Vagina (tissue), 2 donors: ENCODE data around the gene HLA-C. TPM values are rescaled to one million over a fixed set of nuclear protein-coding genes. Genes with fewer than 3 reads are reported as not detected.
"Not testable (repeated sequence)": the region's sequence is repeated elsewhere in the genome, so short reads cannot be mapped to it uniquely, and the experiment has no call there.

Experiments used
- DNase-seq, 2 donors: peaks; one replicate each; pipeline ENCODE4 v3.0.0-alpha.2; 2017; ENCODE audit errors: extremely low spot score in 2 of 2
- H3K27ac ChIP-seq: fragments of 200-600 bp; sonication (generic); one replicate; pipeline ENCODE4 v1.5.1; 2019
- H3K27me3 ChIP-seq: fragments of 200-600 bp; sonication (generic); one replicate; pipeline ENCODE4 v1.5.1; 2019
- H3K36me3 ChIP-seq, 2 donors: fragments of 200-600 bp; sonication (generic); one replicate each; pipeline ENCODE4 v1.5.1; 2017 to 2019
- H3K4me1 ChIP-seq: fragments of 200-600 bp; sonication (generic); one replicate; pipeline ENCODE4 v1.5.1; 2019
- H3K4me3 ChIP-seq, 2 donors: fragments of 200-600 bp; sonication (generic); 1 replicate in 1 of 2; 2 replicates in 1 of 2; pipeline ENCODE4 v1.5.1; 2016 to 2019
- H3K9me3 ChIP-seq: fragments of 200-600 bp; sonication (generic); one replicate; pipeline ENCODE4 v1.5.1; 2019
- CTCF ChIP-seq, 3 experiments: fragments of 450-650 bp in 2 of 3; fragments of 200-600 bp in 1 of 3; sonication (generic) in 1 of 3; IDR thresholded peaks; one replicate each; pipeline ENCODE4 v1.5.1; 2017 to 2019; ENCODE audit warnings: antibody characterized with exemption in 3 of 3, mild to moderate bottlenecking in 2 of 3, moderate library complexity in 2 of 3
- POLR2A ChIP-seq, 2 donors: fragments of 450-650 bp; IDR thresholded peaks; one replicate each; pipeline ENCODE4 v1.6.1; 2017; ENCODE audit warnings: antibody characterized with exemption in 2 of 2, mild to moderate bottlenecking in 2 of 2, moderate library complexity in 2 of 2
- POLR2AphosphoS5 ChIP-seq, 2 donors: sonication (generic); formaldehyde crosslinking; IDR thresholded peaks; one replicate each; pipeline ENCODE4 v1.9.0; 2017; ENCODE audit warnings: antibody characterized with exemption in 2 of 2, mild to moderate bottlenecking in 2 of 2, low read depth in 1 of 2; ENCODE audit not compliant: insufficient read depth in 1 of 2
- intact Hi-C: fragments of 100-400 bp; cut with DNase I; formaldehyde crosslinking; loops from one replicate; pipeline ENCODE4 v1.15.1; 2023
- total RNA-seq: library from RNA; depleted of rRNA; stranded (reverse); fragments of >200 nt; gene quantifications from one replicate; pipeline ENCODE4 v1.2.3, GENCODE V29; 2016

The HLA-C gene
- total RNA-seq, 1 donor from 2014 or later = 639 TPM

GRCh38 chr6:31287619-31288018 is 15.7 kb upstream of the HLA-C start:
- H3K4me1 ChIP-seq = no peaks in the 10 kb centered on the region
- H3K9me3 ChIP-seq = no peaks in the 10 kb centered on the region
- H3K36me3 ChIP-seq = no peaks in the 10 kb centered on the region
- no peak overlapping the region for H3K4me3 ChIP-seq
- TF ChIP-seq POLR2A (IDR thresholded peaks at IDR 0.05) = no peak
- TF ChIP-seq POLR2AphosphoS5 (IDR thresholded peaks at IDR 0.05; ENCODE audit: insufficient read depth in 1 of 2, low read depth in 1 of 2) = no peak
- no peak for TF ChIP-seq CTCF (IDR thresholded peaks at IDR 0.05)
- H3K27ac ChIP-seq = no peak overlapping the region
- no peaks in the 10 kb centered on the region for H3K27me3 ChIP-seq
- DNase-seq = no peak
- intact Hi-C loops = no loop called here

DNA sequence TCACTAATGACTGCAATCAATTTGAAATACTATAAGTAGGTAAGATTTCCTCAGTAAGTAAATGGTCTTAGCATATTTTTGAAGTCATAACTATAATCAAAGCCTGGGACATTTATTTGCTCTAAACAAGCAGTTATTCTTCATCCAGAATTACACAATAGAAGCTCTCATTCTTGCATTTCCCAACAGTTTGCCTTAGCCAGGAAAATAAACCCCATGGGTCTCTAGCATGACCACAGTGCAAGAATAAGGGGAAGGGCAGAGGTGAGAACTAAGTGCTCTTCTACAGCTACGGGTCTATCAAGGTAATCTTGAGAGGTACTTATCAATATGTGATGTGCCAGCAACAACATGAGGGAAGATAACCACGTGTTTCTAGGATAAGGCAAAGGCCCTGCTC is 14.1 kb upstream of the HLA-C start:
- Histone ChIP-seq H3K36me3 (no peaks in the 10 kb centered on the region), H3K4me3 (no peak overlapping the region), H3K27ac (no peak overlapping the region), H3K9me3 (no peaks in the 10 kb centered on the region), H3K4me1 (no peaks in the 10 kb centered on the region), H3K27me3 (no peaks in the 10 kb centered on the region)
- intact Hi-C loops = no loop called here
- DNase-seq = no peak
- TF ChIP-seq POLR2AphosphoS5 (IDR thresholded peaks at IDR 0.05; ENCODE audit: insufficient read depth in 1 of 2, low read depth in 1 of 2) (no peak), CTCF (IDR thresholded peaks at IDR 0.05) (no peak), POLR2A (IDR thresholded peaks at IDR 0.05) (no peak)

GRCh38 chr6:31285486-31285885 is 13.6 kb upstream of the HLA-C start:
- intact Hi-C loops = no loop called here
- Histone ChIP-seq H3K27ac (no peak overlapping the region), H3K4me3 (no peak overlapping the region), H3K4me1 (no peaks in the 10 kb centered on the region), H3K36me3 (no peaks in the 10 kb centered on the region), H3K27me3 (no peaks in the 10 kb centered on the region), H3K9me3 (no peaks in the 10 kb centered on the region)
- no peak for DNase-seq
- TF ChIP-seq POLR2A (IDR thresholded peaks at IDR 0.05) (no peak), POLR2AphosphoS5 (IDR thresholded peaks at IDR 0.05; ENCODE audit: insufficient read depth in 1 of 2, low read depth in 1 of 2) (no peak), CTCF (IDR thresholded peaks at IDR 0.05) (no peak)

GRCh38 chr6:31279647-31280046 is 7.8 kb upstream of the HLA-C start:
- H3K27ac ChIP-seq, H3K36me3 ChIP-seq, H3K27me3 ChIP-seq, H3K9me3 ChIP-seq, DNase-seq, H3K4me1 ChIP-seq, intact Hi-C loops, H3K4me3 ChIP-seq: not testable (repeated sequence)

GRCh38 chr6:31272836-31273626 is 1.1 kb upstream of the HLA-C start:
- H3K27me3 ChIP-seq = no peaks in the 10 kb centered on the region
- H3K4me3 ChIP-seq = peak overlapping the region; percentile 49 to 86
- no peaks in the 10 kb centered on the region for H3K4me1 ChIP-seq
- no peak for DNase-seq
- no peaks in the 10 kb centered on the region for H3K36me3 ChIP-seq
- H3K27ac ChIP-seq = peak overlapping the region; percentile 85
- intact Hi-C loops = no loop called here
- TF ChIP-seq CTCF (IDR thresholded peaks at IDR 0.05) = no peak
- TF ChIP-seq POLR2AphosphoS5 (IDR thresholded peaks at IDR 0.05; ENCODE audit: insufficient read depth in 1 of 2, low read depth in 1 of 2) = no peak
- TF ChIP-seq POLR2A (IDR thresholded peaks at IDR 0.05) = no peak
- H3K9me3 ChIP-seq = no peaks in the 10 kb centered on the region
